Loucy (cell line): ENCODE data around the gene NDUFS7.

Experiments used
- H2AFZ ChIP-seq: fragments of 200-600 bp; sonication (generic); 2 replicates; pipeline ENCODE4 v1.6.0; 2016; ENCODE audit warnings: antibody characterized with exemption, mild to moderate bottlenecking, low read length, moderate library complexity
- H3F3A ChIP-seq: fragments of 200-600 bp; 2 replicates; pipeline ENCODE4 v1.6.0; 2016; ENCODE audit warnings: antibody characterized with exemption, low read depth, mild to moderate bottlenecking
- H3K27me3 ChIP-seq: fragments of 200-600 bp; sonication (generic); 2 replicates; pipeline ENCODE4 v1.6.1; 2014; ENCODE audit warnings: low read length, mild to moderate bottlenecking; ENCODE audit not compliant: insufficient read depth, poor library complexity, severe bottlenecking
- H3K36me3 ChIP-seq: fragments of 200-600 bp; sonication (generic); 2 replicates; pipeline ENCODE4 v1.6.1; 2016; ENCODE audit warnings: low read length; ENCODE audit not compliant: insufficient read depth
- H3K4me1 ChIP-seq: fragments of 200-600 bp; sonication (generic); 2 replicates; pipeline ENCODE4 v1.5.1; 2014; ENCODE audit warnings: low read length, mild to moderate bottlenecking; ENCODE audit not compliant: insufficient read depth, poor library complexity, severe bottlenecking
- H3K4me2 ChIP-seq: fragments of 200-600 bp; sonication (generic); 2 replicates; pipeline ENCODE4 v1.6.0; 2014; ENCODE audit warnings: antibody characterized with exemption, low read length, low read depth, mild to moderate bottlenecking; ENCODE audit not compliant: poor library complexity, severe bottlenecking
- H3K4me3 ChIP-seq: fragments of 200-600 bp; sonication (generic); 2 replicates; pipeline ENCODE4 v1.5.1; 2014; ENCODE audit warnings: low read length, mild to moderate bottlenecking, mixed read lengths; ENCODE audit not compliant: poor library complexity, severe bottlenecking
- H3K79me2 ChIP-seq: fragments of 200-600 bp; sonication (generic); 2 replicates; pipeline ENCODE4 v1.6.1; 2014; ENCODE audit warnings: low read length; ENCODE audit not compliant: insufficient read depth
- H3K9ac ChIP-seq: fragments of 200-600 bp; sonication (generic); 2 replicates; pipeline ENCODE4 v1.6.0; 2014; ENCODE audit warnings: mild to moderate bottlenecking, low read depth, low read length, moderate library complexity; ENCODE audit not compliant: poor library complexity, severe bottlenecking
- H3K9me2 ChIP-seq: fragments of 200-600 bp; sonication (generic); replicated peaks from 2 replicates; pipeline ENCODE4 v1.6.1; 2016; ENCODE audit warnings: low read depth, low read length, mixed read lengths
- H3K9me3 ChIP-seq: fragments of 200-600 bp; sonication (generic); 2 replicates; pipeline ENCODE4 v1.6.1; 2014; ENCODE audit warnings: mild to moderate bottlenecking, antibody characterized with exemption, low read length, low read depth; ENCODE audit not compliant: insufficient read depth
- H4K20me1 ChIP-seq: fragments of 200-600 bp; sonication (generic); 2 replicates; pipeline ENCODE4 v1.6.0; 2014; ENCODE audit warnings: antibody characterized with exemption, low read length, mild to moderate bottlenecking; ENCODE audit not compliant: insufficient read depth, poor library complexity, severe bottlenecking
- EZH2phosphoT487 ChIP-seq: fragments of 200-600 bp; IDR thresholded peaks from 2 replicates; pipeline ENCODE4 v1.6.1; 2018; ENCODE audit warnings: antibody characterized with exemption, mild to moderate bottlenecking, moderate library complexity, borderline replicate concordance
- TF ChIP-seq, protein P1 (sequence below): fragments of 200-600 bp; sonication (generic); conservative IDR thresholded peaks from 2 replicates; pipeline ENCODE4 v1.5.1; 2014; ENCODE audit warnings: mild to moderate bottlenecking, antibody characterized with exemption, low read length

The NDUFS7 gene

DNA sequence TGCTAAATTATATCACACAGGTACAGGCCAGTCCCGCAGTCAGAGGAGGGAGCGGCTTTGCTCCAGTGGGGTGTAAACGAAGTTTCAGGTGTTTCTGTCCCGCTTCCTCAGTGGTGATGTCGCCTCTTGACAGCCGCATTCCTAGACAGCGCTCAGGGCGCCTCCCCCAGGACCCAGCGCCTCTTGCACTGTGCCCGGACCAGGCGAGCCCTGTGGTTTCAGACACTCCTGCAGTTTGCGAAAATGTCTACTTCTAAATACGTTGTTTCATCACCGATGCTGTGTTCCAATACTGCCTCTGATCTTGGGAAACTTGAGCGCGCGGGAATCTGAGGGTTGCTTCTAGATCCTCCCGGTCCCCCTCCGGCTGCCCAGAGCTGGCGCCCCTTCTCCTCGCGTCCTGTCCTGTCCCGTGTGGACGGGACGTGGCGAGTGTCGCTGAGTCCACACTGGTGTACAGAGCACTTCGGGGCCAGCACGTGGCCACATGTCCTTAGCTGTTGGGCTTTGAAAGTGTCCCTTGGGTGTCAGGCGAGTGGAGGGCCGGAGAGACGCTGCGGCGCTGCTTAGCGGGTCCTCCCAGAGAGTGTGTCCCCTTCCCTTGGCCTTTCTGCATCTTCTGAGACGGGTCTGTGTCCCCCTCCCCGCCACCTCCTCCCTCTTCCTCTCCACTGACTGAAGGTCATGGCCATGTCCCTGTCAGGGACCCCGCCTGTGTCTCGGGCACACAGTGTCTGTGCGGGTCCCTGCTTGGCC lies 39.9 kb downstream of the NDUFS7 start:
- TF ChIP-seq, protein P1, sequence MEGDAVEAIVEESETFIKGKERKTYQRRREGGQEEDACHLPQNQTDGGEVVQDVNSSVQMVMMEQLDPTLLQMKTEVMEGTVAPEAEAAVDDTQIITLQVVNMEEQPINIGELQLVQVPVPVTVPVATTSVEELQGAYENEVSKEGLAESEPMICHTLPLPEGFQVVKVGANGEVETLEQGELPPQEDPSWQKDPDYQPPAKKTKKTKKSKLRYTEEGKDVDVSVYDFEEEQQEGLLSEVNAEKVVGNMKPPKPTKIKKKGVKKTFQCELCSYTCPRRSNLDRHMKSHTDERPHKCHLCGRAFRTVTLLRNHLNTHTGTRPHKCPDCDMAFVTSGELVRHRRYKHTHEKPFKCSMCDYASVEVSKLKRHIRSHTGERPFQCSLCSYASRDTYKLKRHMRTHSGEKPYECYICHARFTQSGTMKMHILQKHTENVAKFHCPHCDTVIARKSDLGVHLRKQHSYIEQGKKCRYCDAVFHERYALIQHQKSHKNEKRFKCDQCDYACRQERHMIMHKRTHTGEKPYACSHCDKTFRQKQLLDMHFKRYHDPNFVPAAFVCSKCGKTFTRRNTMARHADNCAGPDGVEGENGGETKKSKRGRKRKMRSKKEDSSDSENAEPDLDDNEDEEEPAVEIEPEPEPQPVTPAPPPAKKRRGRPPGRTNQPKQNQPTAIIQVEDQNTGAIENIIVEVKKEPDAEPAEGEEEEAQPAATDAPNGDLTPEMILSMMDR, result no peak
- no peak for TF ChIP-seq EZH2phosphoT487
- Histone ChIP-seq H3K4me3 (no peak overlapping the region), H3K4me1 (no peaks in the 10 kb centered on the region), H3K4me2 (no peak overlapping the region), H3F3A (0 out of 2 replicates have a peak, but pooled peaks cover 3% of the 10 kb centered on the region), H3K36me3 (peaks cover 95% of the 10 kb centered on the region; the same call in 1 of the 2 replicates), H2AFZ (no peak overlapping the region), H3K9ac (no peak overlapping the region), H3K9me3 (no peaks in the 10 kb centered on the region), H4K20me1 (peaks cover 39% of the 10 kb centered on the region), H3K79me2 (peaks cover 42% of the 10 kb centered on the region), H3K27me3 (no peaks in the 10 kb centered on the region), H3K9me2 (no peaks in the 10 kb centered on the region)

DNA sequence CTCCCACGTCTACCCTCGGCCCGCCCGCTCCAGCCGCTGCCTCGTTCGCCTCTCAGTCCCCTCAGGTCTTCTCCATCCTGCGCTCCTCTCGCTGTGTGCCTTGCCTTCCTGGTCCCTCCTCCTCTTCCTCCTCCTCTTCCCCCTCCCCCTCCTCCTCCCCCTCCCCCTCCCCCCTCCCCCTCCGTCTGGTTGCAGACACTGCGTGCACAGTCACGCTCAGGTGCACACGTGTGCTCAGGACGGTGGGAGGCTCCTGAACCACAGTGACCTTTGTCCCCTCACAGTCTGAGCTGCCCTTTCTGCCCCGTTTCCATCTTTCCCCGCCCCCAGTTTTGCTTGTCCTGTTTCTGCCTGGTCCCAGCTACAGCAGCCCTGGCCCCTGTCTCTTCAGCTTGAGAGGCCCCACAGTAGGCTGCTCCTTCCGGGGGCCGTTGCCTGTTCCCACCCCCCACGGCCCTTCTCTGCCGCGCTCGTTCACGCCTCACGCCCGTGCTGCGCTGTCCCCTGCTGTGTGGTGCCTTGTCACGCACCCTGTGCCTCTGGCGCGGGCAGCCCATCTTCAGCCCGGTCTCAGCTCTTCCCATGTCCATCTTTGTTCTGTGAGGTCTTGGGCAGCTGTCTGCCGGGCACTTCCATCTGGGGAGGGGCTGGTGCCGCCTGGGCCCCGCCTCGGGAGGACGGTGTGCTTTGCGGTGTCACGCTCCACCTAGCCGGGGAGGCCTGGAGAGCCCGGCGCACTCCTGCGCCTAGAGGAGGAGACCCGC lies 40.7 kb downstream of the NDUFS7 start:
- Histone ChIP-seq H3K4me1 (no peaks in the 10 kb centered on the region), H3K9me3 (no peaks in the 10 kb centered on the region), H3K9me2 (no peaks in the 10 kb centered on the region), H3K36me3 (peaks cover 95% of the 10 kb centered on the region; the same call in 1 of the 2 replicates), H3K9ac (no peak overlapping the region), H4K20me1 (peaks cover 34% of the 10 kb centered on the region), H3K4me2 (no peak overlapping the region), H3K4me3 (no peak overlapping the region), H2AFZ (no peak overlapping the region), H3K27me3 (no peaks in the 10 kb centered on the region), H3K79me2 (peaks cover 34% of the 10 kb centered on the region; the same call in 1 of the 2 replicates), H3F3A (0 out of 2 replicates have a peak, but pooled peaks cover 3% of the 10 kb centered on the region)
- TF ChIP-seq EZH2phosphoT487, result no peak
- TF ChIP-seq, protein P1, result no peak

DNA sequence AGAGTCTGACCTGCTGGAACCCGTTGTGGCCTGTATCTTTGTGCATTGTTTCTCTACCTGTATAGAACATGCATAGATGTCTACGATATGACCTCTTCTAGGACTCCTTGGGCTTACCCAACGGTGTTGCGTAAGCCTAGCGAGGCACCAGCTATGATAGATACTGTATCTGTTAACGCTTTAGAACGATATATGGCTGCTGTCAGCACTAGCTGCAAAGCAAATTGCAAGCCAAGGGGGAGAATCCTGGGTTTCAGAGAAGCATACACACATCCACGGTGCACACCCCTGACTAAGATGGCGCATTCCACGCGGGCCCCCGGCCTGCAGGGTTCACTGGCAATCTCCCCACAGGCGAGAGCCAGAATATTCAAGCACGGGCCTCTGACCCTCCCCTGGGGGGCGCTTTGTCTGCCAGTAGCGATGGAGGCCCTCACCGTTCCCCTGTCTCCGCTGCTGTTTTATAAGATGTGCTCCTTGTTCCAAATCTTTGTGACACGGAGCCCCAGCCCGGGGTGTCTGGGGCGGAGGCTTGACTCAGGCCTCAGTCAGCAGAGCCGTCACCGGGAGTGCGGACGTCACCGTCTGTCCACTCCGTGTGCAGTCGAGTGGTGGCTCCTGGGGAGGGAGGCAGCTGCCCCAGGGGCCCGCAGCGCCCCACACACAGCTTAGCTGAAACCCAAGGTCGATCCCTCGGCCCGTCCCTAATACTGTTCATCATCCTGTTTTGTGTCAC lies 41.6 kb downstream of the NDUFS7 start:
- no peaks in the 10 kb centered on the region for H3K9me3 ChIP-seq
- peaks cover 95% of the 10 kb centered on the region; the same call in 1 of the 2 replicates for H3K36me3 ChIP-seq
- TF ChIP-seq, protein P1, result no peak
- no peak for TF ChIP-seq EZH2phosphoT487
- no peaks in the 10 kb centered on the region for H3K27me3 ChIP-seq
- H4K20me1 ChIP-seq, result peaks cover 34% of the 10 kb centered on the region
- H3K4me2 ChIP-seq, result no peak overlapping the region
- no peak overlapping the region for H3K4me3 ChIP-seq
- H2AFZ ChIP-seq, result no peak overlapping the region
- no peaks in the 10 kb centered on the region for H3K9me2 ChIP-seq
- H3K79me2 ChIP-seq, result peaks cover 30% of the 10 kb centered on the region; the same call in 1 of the 2 replicates
- 0 out of 2 replicates have a peak, but pooled peaks cover 3% of the 10 kb centered on the region for H3F3A ChIP-seq
- no peaks in the 10 kb centered on the region for H3K4me1 ChIP-seq
- no peak overlapping the region for H3K9ac ChIP-seq
